GM19099 (cell line): Measurements from ENCODE around the gene HIVEP1.

Experiments used
- POLR2A ChIP-seq: IDR thresholded peaks from 3 replicates; pipeline ENCODE4 v1.6.1; 2011; ENCODE audit warnings: low read depth; ENCODE audit not compliant: insufficient read length; ENCODE audit errors: extremely low read depth

HIVEP1 gene

GRCh38 chr6:12170351-12171092 lies 158.4 kb downstream of the HIVEP1 start:
- no peak for TF ChIP-seq POLR2A

GRCh38 chr6:12171717-12172116 lies 159.6 kb downstream of the HIVEP1 start:
- no peak for TF ChIP-seq POLR2A

- no peak for TF ChIP-seq POLR2A
Measured at GRCh38 chr6:12172572-12172971, 160.5 kb downstream of the HIVEP1 start.

DNA sequence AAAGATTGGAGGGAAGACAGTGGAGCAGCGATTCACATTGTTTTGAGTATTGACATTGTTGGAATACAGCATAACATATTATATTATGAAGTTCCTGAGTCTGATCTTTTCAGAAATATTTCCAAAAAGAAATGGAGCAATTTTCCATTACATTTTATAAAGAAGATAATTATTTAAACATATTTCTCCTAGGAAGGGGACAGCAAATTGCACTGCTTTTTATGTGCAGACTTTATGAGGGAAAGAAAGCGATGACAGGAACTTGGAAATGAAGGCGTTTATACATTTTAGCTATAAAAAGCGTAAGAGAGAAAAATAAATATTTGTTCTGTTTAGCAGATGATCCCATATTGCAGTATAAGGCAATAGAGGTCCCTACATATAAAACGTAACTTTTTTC lies 161.1 kb downstream of the HIVEP1 start:
- no peak for TF ChIP-seq POLR2A

GRCh38 chr6:12173661-12174060 lies 161.5 kb downstream of the HIVEP1 start:
- no peak for TF ChIP-seq POLR2A

DNA sequence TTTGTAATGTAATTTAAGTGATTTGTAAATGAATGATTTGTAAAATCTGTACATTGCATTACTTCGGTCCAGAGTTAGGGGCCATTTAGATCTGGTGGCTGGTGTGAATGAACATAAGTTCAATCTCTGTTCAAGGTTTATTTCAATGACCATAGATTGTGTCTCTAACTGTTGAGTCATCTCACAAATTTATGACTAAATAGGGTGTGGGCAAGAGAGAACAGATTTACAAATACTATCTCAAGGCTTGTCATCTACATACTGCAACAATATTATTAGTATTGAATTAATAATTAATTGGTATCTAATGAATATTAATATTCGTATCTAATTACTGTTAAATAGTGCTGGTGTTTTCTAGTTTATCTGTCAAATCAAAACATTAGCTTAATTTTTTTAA lies 162.8 kb downstream of the HIVEP1 start:
- no peak for TF ChIP-seq POLR2A

- TF ChIP-seq POLR2A: no peak
Measured at GRCh38 chr6:12175626-12176025, 163.5 kb downstream of the HIVEP1 start.

GRCh38 chr6:12178521-12178920 lies 166.4 kb downstream of the HIVEP1 start:
- no peak for TF ChIP-seq POLR2A

- no peak for TF ChIP-seq POLR2A
Measured at GRCh38 chr6:12181481-12181880, 169.4 kb downstream of the HIVEP1 start.

DNA sequence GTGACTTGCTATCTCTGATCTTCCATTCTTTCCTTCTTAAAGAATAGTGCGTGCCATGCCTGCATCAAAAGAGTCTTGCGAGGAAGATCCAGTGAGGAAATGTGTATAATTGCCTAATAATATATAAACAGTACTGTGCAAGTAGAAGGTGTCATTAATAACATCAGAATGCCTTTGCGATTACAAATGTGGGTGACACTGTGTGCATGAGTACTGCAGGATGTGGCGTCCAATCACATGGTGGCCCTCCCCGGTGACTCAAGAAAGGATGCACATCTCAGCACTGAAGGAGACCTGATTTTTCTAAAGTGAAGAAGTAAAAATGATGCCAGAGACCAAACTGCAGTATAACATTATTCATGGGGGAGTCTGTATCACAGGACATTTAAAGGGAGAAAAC lies 170.6 kb downstream of the HIVEP1 start:
- TF ChIP-seq POLR2A: no peak

DNA sequence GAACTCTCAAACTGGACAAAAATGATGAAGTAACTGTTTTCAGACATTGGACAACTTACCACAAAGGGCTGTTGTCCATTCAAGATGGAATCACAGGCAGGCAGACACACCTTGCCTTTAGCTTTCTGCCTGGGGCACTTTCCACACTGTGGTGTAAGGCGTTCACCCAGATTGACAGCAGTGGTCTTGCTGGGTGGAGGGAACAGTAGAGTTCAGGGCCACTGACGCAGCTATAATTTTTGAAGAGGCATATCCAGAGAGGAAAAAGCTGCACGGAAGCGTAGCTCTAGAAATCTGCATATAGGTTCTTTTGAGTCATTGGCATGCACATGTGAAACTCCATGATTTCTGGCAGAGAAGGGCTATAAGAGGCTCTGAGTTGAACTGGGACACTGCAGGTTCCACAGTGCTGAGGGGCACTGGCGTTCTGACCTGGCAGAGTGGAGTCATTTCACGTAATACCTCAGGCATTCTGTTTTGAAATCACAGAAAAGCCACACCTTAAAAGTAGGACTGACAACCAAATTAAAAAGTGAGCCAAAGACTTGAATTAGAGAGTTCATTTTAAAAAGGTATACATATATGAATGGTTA lies 173.1 kb downstream of the HIVEP1 start:
- no peak for TF ChIP-seq POLR2A

DNA sequence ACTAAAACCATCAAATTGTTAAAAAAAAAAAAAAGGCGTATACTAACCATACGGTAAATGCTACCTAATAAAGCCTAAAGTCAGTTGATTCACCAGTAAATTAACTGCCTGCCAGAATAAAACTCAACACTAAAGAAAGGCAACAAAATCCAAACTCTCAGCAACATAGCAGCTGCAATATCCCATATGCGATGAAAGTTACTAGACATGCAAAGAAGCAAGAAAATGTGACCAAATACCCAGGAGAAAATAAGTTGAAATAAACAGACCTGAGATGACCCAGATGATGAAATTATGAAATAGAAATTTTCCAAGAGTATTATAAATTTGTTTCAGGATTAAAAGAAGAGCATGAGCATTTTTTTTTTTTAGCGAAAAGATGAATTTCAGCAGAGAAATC lies 174.4 kb downstream of the HIVEP1 start:
- no peak for TF ChIP-seq POLR2A

DNA sequence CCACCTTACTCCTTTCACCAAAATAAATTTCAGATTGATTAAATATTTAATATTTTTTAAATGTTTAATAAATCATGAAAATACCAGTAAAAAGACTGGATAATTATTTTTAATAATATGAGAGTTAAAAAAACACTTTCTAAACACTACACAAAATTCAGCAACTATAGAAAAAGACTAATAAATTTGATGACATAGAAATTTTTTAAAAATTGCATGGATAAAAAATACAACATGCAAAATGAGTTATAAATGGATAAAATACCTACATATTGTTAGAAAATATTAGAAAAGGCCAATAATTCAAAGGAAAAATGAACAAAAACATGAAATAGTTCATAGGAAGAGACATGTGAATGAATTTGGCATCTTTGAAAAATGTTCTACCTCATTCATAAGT lies 177.0 kb downstream of the HIVEP1 start:
- no peak for TF ChIP-seq POLR2A

GRCh38 chr6:12189661-12190060 lies 177.5 kb downstream of the HIVEP1 start:
- TF ChIP-seq POLR2A: no peak

DNA sequence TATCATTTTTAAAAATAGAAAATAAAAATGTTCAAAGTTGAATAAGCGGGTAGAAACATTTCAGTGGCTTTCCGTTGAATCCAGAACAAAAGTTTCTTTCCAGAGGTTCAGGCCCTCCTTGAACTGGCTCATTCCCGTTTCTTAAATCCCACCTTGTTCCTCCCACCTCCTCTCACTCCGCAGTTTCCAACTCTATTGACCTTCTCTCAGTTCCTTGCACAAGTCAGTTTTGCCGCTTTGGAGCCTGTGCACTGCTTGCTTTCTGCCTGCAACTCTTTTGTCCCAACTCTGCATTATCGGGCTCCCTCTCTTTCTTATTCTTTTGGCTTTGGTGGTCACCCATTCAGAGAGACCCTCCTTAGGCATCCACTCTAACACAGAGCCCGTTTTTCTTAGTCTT lies 178.1 kb downstream of the HIVEP1 start:
- no peak for TF ChIP-seq POLR2A

- TF ChIP-seq POLR2A: no peak
Measured at GRCh38 chr6:12196326-12196936, 184.3 kb downstream of the HIVEP1 start.

DNA sequence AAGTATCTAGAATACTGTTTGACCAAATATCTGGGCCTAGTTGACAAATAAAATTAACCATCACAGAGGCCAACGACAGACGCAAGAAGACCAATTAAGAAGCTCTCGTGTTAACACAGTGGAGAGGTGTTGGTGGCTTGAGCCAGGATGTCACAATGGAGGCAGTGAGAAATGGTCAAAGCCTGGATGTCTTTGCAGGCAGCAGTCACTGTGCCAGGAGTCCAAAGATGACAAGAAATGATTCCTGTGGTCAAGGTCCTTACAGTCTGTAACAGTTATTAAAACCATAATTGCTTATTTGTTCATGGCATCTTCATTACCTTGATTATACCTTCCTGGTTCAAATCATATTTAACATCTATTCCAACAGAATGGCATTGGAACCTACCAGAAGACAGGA lies 186.7 kb downstream of the HIVEP1 start:
- no peak for TF ChIP-seq POLR2A

- no peak for TF ChIP-seq POLR2A
Measured at GRCh38 chr6:12200015-12200564, 188.0 kb downstream of the HIVEP1 start.
